ENCODE results near the gene TMEM119.

The TMEM119 gene

DNA sequence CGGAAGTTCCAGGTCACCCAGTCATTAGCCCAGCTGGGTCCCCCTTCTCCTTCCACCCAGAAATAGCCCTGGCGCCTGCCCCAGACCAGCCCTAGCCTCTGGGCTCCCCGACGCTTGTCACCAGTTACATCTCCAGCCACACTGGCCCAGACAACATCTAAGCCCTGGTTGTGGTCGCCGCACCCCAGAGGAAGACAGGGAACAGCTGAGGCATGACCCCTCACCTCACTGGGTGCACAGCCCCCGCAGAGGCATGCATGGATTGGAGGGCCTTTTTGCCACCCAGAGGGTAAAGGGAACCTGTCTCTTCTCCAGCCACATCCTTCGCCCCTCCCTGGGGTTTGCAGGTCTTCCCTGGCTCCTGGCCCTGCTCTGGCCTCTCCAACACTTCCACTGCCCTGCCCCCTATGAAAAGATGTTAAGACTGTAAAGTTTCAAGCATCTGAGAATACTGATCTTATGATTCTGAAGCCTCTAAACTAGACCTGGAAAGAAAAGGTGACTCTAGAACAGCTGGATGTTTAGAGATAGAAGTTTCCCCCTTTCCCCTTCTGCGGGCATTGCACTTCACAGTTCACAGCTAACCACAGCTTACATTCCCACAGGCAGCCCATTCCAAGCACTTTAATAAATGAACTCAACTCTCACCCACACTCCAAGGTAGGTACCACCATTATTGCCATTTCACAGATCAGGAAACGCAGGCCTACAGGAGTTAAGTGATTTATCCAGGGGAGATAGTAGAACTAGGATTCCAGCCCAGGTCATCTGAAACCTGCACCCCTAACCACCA lies 14.7 kb downstream of the TMEM119 start:
- Histone ChIP-seq H3K56ac (ENCODE audit: low read length) (no peak overlapping the region), H4K8ac (ENCODE audit: low read depth, low read length) (no peak overlapping the region), H4K5ac (ENCODE audit: low read length) (no peak overlapping the region), H3K27ac (ENCODE audit: low read depth, low read length) (no peak overlapping the region), H3K4me2 (ENCODE audit: low read length) (no peak overlapping the region), H3K9ac (ENCODE audit: low read length) (no peak overlapping the region), H2BK15ac (replicated peaks; ENCODE audit: low read depth) (no peak overlapping the region), H3K36me3 (ENCODE audit: control insufficient read depth, insufficient read depth, low read length) (no peaks in the 10 kb centered on the region), H3K4me1 (ENCODE audit: control insufficient read depth, low read depth, low read length) (no peaks in the 10 kb centered on the region), H2AK5ac (ENCODE audit: low read length) (no peak overlapping the region), H2BK5ac (ENCODE audit: low read length) (no peak overlapping the region), H3K27me3 (ENCODE audit: insufficient read depth, low read length, poor library complexity) (no peaks in the 10 kb centered on the region), H3K4me3 (ENCODE audit: low read length) (no peak overlapping the region), H3K4ac (ENCODE audit: low read depth, low read length) (no peak overlapping the region), H3K23ac (ENCODE audit: low read length) (no peak overlapping the region), H3K18ac (ENCODE audit: low read length) (no peak overlapping the region), H3K79me1 (ENCODE audit: low read length) (no peaks in the 10 kb centered on the region), H3K79me2 (ENCODE audit: control insufficient read depth, insufficient read depth, low read length) (no peaks in the 10 kb centered on the region), H2BK120ac (ENCODE audit: low read depth, low read length) (no peak overlapping the region)
- DNase-seq = no peak
- WGBS (ENCODE audit: extremely low coverage, insufficient coverage, low lambda C conversion rate) = no CpG with 5 or more reads among the region's 10 CpGs

DNA sequence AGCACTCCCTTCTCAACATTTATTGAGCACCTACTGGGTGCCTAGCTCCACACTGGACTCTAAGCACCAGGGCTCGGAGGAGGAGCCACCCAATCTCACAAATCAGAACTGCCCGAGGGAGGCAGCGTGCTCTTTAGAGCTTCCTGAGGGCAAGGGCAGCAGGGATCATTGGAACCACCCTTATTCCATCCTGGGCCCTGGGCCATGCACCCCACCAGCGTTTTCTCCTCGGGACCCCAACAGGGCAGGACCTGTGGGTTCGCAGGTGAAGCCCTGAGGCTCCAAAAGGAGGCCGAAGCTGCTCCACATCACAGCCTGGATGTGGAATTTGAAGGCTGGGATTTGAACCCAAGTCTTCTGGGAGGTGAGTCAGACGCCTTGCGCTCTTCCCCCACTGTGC lies 15.4 kb downstream of the TMEM119 start:
- H4K5ac ChIP-seq (ENCODE audit: low read length) = no peak overlapping the region
- no peak for DNase-seq
- no peak overlapping the region for H3K18ac ChIP-seq (ENCODE audit: low read length)

DNA sequence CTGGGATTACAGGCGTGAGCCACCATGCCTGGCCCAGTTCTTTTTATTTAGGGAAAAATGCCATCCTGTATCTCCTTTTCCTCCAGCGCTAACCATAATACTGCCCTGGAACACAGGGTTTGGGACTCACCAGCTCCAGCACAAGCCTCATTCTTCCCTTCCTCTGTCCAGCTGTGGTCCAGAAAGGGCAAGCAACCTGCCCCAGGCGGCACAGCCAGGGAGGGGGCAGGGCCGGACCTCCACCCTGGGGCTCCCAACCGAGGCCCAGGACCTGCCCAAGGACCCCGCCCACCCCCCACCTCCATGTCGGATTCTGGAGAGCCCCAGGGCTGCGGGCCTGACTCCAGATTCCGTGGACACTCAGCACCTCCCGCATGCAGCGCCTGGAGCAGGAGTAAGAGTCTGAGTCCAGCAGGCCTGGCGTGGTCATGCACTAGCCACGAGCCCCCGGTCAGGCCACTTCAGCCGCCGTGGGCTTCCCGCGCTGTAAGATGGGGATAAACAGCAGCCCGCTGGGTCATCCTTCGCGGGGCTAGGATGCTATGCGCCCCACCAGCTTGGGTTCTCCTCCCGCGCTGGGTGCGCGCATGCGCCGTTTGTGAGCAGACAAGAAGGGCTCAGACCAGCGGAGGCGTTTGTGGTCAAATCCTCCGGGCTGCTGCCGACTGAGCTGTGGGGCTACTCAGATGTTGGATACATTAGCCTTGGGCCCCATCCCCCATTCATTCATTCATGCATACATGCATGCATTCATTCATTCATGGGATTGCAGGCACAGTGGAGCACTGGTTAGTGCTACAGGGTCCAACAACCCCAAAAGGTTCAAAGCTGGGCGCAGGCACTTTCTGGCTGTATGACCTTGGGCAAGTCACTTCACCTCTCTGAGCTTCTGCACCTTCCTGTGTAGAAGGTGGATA lies 16.3 kb downstream of the TMEM119 start:
- no peak for DNase-seq
- no peak overlapping the region for H4K5ac ChIP-seq (ENCODE audit: low read length)
- H3K9ac ChIP-seq (ENCODE audit: low read length) = no peak overlapping the region
- H4K8ac ChIP-seq (ENCODE audit: low read depth, low read length) = no peak overlapping the region
- H3K18ac ChIP-seq (ENCODE audit: low read length) = no peak overlapping the region
- no peak overlapping the region for H3K56ac ChIP-seq (ENCODE audit: low read length)
- H2AK5ac ChIP-seq (ENCODE audit: low read length) = no peak overlapping the region
- no peak overlapping the region for H3K23ac ChIP-seq (ENCODE audit: low read length)
- no peaks in the 10 kb centered on the region for H3K36me3 ChIP-seq (ENCODE audit: control insufficient read depth, insufficient read depth, low read length)
- no peak overlapping the region for H3K4ac ChIP-seq (ENCODE audit: low read depth, low read length)
- no peak overlapping the region for H2BK5ac ChIP-seq (ENCODE audit: low read length)
- no peaks in the 10 kb centered on the region for H3K79me2 ChIP-seq (ENCODE audit: control insufficient read depth, insufficient read depth, low read length)
- H3K4me1 ChIP-seq (ENCODE audit: control insufficient read depth, low read depth, low read length) = no peaks in the 10 kb centered on the region
- H3K27ac ChIP-seq (ENCODE audit: low read depth, low read length) = no peak overlapping the region
- no CpG with 5 or more reads among the region's 33 CpGs for WGBS (ENCODE audit: extremely low coverage, insufficient coverage, low lambda C conversion rate)
- no peak overlapping the region for H3K4me2 ChIP-seq (ENCODE audit: low read length)
- H3K27me3 ChIP-seq (ENCODE audit: insufficient read depth, low read length, poor library complexity) = no peaks in the 10 kb centered on the region
- no peaks in the 10 kb centered on the region for H3K79me1 ChIP-seq (ENCODE audit: low read length)
- H3K4me3 ChIP-seq (ENCODE audit: low read length) = no peak overlapping the region
- H2BK15ac ChIP-seq (replicated peaks; ENCODE audit: low read depth) = no peak overlapping the region
- no peak overlapping the region for H2BK120ac ChIP-seq (ENCODE audit: low read depth, low read length)

More for the DNA sequence above, 15.4 kb downstream of the TMEM119 start:
- Histone ChIP-seq H2AK5ac (ENCODE audit: low read length) (no peak overlapping the region), H3K79me1 (ENCODE audit: low read length) (no peaks in the 10 kb centered on the region), H3K56ac (ENCODE audit: low read length) (no peak overlapping the region), H3K27ac (ENCODE audit: low read depth, low read length) (no peak overlapping the region), H3K4ac (ENCODE audit: low read depth, low read length) (no peak overlapping the region), H3K9ac (ENCODE audit: low read length) (no peak overlapping the region), H2BK120ac (ENCODE audit: low read depth, low read length) (no peak overlapping the region), H3K23ac (ENCODE audit: low read length) (no peak overlapping the region), H3K4me1 (ENCODE audit: control insufficient read depth, low read depth, low read length) (no peaks in the 10 kb centered on the region), H2BK15ac (replicated peaks; ENCODE audit: low read depth) (no peak overlapping the region), H3K27me3 (ENCODE audit: insufficient read depth, low read length, poor library complexity) (no peaks in the 10 kb centered on the region), H3K4me3 (ENCODE audit: low read length) (no peak overlapping the region), H3K79me2 (ENCODE audit: control insufficient read depth, insufficient read depth, low read length) (no peaks in the 10 kb centered on the region), H3K36me3 (ENCODE audit: control insufficient read depth, insufficient read depth, low read length) (no peaks in the 10 kb centered on the region), H3K4me2 (ENCODE audit: low read length) (no peak overlapping the region), H4K8ac (ENCODE audit: low read depth, low read length) (no peak overlapping the region), H2BK5ac (ENCODE audit: low read length) (no peak overlapping the region)
- WGBS (ENCODE audit: extremely low coverage, insufficient coverage, low lambda C conversion rate) = no CpG with 5 or more reads among the region's 9 CpGs

DNA sequence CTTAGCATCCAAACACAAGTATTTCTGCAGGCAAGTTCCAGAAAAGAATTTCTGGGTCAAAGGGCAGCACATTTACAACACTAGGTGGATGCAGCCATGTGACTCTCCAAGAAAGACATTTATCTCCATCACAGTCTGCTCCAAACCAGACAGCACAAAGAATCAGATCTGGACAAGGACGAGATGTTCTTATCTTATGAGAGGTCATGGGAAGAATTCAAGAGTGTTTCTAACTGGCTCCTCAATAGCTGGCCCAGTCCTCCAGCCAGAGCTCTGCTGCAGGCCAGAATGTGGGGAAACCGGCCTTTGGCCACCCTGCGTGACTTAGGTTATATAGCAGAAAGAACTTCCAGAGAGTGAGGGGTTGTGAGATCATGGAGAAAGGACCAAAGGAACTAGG lies 17.4 kb downstream of the TMEM119 start:
- no peaks in the 10 kb centered on the region for H3K27me3 ChIP-seq (ENCODE audit: insufficient read depth, low read length, poor library complexity)
- no peak overlapping the region for H3K23ac ChIP-seq (ENCODE audit: low read length)
- H2AK5ac ChIP-seq (ENCODE audit: low read length) = no peak overlapping the region
- H4K8ac ChIP-seq (ENCODE audit: low read depth, low read length) = no peak overlapping the region
- H3K56ac ChIP-seq (ENCODE audit: low read length) = no peak overlapping the region
- no peak overlapping the region for H4K5ac ChIP-seq (ENCODE audit: low read length)
- no peaks in the 10 kb centered on the region for H3K79me1 ChIP-seq (ENCODE audit: low read length)
- no peak overlapping the region for H3K4me3 ChIP-seq (ENCODE audit: low read length)
- no peak overlapping the region for H3K9ac ChIP-seq (ENCODE audit: low read length)
- no peak for DNase-seq
- no peak overlapping the region for H3K4me2 ChIP-seq (ENCODE audit: low read length)
- WGBS (ENCODE audit: extremely low coverage, insufficient coverage, low lambda C conversion rate) = no CpG with 5 or more reads among the region's 3 CpGs
- no peaks in the 10 kb centered on the region for H3K4me1 ChIP-seq (ENCODE audit: control insufficient read depth, low read depth, low read length)
- no peak overlapping the region for H2BK15ac ChIP-seq (replicated peaks; ENCODE audit: low read depth)
- no peaks in the 10 kb centered on the region for H3K36me3 ChIP-seq (ENCODE audit: control insufficient read depth, insufficient read depth, low read length)
- no peak overlapping the region for H3K18ac ChIP-seq (ENCODE audit: low read length)
- H3K27ac ChIP-seq (ENCODE audit: low read depth, low read length) = no peak overlapping the region
- H3K79me2 ChIP-seq (ENCODE audit: control insufficient read depth, insufficient read depth, low read length) = no peaks in the 10 kb centered on the region
- no peak overlapping the region for H2BK5ac ChIP-seq (ENCODE audit: low read length)
- H3K4ac ChIP-seq (ENCODE audit: low read depth, low read length) = no peak overlapping the region
- H2BK120ac ChIP-seq (ENCODE audit: low read depth, low read length) = no peak overlapping the region

DNA sequence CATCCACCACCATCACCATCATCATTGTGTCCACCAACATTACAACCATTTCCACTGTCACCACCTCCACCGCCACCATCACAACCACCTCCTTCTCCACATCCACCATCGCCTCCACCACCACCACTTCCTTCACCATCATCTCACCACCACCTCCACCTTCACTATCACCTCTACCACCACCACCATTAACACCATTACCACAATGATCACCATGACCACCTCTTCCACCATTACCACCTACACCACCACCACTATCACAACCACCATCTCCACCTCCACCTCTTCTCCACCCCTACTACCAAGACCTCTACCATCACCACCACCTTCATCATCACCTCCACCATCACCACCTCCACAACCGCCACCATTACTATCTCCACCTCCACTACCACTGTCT lies 19.1 kb downstream of the TMEM119 start:
- no peaks in the 10 kb centered on the region for H3K79me1 ChIP-seq (ENCODE audit: low read length)
- H3K4ac ChIP-seq (ENCODE audit: low read depth, low read length) = no peak overlapping the region
- no peaks in the 10 kb centered on the region for H3K36me3 ChIP-seq (ENCODE audit: control insufficient read depth, insufficient read depth, low read length)
- H3K9ac ChIP-seq (ENCODE audit: low read length) = no peak overlapping the region
- H3K23ac ChIP-seq (ENCODE audit: low read length) = no peak overlapping the region
- no peak overlapping the region for H3K4me2 ChIP-seq (ENCODE audit: low read length)
- no peak overlapping the region for H3K4me3 ChIP-seq (ENCODE audit: low read length)
- H2BK120ac ChIP-seq (ENCODE audit: low read depth, low read length) = no peak overlapping the region
- no peak overlapping the region for H2BK5ac ChIP-seq (ENCODE audit: low read length)
- no peaks in the 10 kb centered on the region for H3K4me1 ChIP-seq (ENCODE audit: control insufficient read depth, low read depth, low read length)
- no peak overlapping the region for H2AK5ac ChIP-seq (ENCODE audit: low read length)
- H3K79me2 ChIP-seq (ENCODE audit: control insufficient read depth, insufficient read depth, low read length) = no peaks in the 10 kb centered on the region
- no CpG with 5 or more reads among the region's 3 CpGs for WGBS (ENCODE audit: extremely low coverage, insufficient coverage, low lambda C conversion rate)
- DNase-seq = no peak
- H2BK15ac ChIP-seq (replicated peaks; ENCODE audit: low read depth) = no peak overlapping the region
- H4K8ac ChIP-seq (ENCODE audit: low read depth, low read length) = no peak overlapping the region
- no peak overlapping the region for H3K56ac ChIP-seq (ENCODE audit: low read length)
- H3K18ac ChIP-seq (ENCODE audit: low read length) = no peak overlapping the region
- H3K27ac ChIP-seq (ENCODE audit: low read depth, low read length) = no peak overlapping the region
- no peaks in the 10 kb centered on the region for H3K27me3 ChIP-seq (ENCODE audit: insufficient read depth, low read length, poor library complexity)
- no peak overlapping the region for H4K5ac ChIP-seq (ENCODE audit: low read length)

Data from mesendoderm (in vitro differentiated cells).